GM12801 (cell line): ENCODE data around the gene POTEE.
"Not testable (repeated sequence)": the region's sequence is repeated elsewhere in the genome, so short reads cannot be mapped to it uniquely, and the experiment has no call there.

Source experiments
- TF ChIP-seq, protein P1 (sequence below): IDR thresholded peaks from one replicate; pipeline ENCODE4 v1.5.1; 2011; ENCODE audit warnings: control low read depth; ENCODE audit not compliant: insufficient read length; ENCODE audit errors: extremely low read depth

The POTEE gene

DNA sequence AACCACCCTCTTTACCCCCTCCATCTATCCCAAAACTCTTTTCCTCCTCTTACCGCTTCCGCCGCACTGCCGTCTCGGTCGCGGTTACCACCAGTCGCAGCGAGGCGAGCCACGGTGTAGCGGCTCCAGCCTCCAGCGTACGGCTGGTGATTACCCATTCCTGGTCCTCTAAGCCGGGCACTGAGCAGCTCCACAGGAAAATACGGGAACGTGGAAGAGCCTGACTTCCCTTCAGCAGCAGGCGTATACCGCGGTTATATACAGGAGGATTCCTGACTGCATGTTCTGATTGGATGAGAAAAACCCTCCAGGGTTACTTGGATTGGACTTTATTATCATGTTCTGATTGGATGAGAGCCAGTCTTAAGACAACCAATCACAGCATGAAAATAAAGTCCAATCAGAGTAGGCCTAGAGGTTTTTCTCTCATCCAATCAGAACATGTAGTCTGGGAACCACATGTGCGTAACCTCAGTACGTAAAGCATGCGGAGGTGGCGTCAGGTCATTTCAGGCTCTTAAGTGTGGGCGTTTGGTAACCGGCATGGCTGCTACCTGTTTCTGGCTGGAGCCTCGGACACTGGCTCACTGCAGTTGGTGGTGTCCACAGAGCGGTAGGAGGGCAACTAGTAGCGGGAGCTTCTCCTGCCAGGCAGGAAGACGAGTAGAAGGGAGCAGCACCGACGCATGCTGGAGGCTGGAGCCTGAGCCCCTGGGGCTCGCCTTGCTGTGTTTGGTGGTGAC lies at the start of gene POTEE:
TSS of gene POTEE (plus strand) at position 507 of the 743 bp plus-strand sequence. CDS start 8,867 bp downstream, outside the sequence.
- TF ChIP-seq, protein P1, sequence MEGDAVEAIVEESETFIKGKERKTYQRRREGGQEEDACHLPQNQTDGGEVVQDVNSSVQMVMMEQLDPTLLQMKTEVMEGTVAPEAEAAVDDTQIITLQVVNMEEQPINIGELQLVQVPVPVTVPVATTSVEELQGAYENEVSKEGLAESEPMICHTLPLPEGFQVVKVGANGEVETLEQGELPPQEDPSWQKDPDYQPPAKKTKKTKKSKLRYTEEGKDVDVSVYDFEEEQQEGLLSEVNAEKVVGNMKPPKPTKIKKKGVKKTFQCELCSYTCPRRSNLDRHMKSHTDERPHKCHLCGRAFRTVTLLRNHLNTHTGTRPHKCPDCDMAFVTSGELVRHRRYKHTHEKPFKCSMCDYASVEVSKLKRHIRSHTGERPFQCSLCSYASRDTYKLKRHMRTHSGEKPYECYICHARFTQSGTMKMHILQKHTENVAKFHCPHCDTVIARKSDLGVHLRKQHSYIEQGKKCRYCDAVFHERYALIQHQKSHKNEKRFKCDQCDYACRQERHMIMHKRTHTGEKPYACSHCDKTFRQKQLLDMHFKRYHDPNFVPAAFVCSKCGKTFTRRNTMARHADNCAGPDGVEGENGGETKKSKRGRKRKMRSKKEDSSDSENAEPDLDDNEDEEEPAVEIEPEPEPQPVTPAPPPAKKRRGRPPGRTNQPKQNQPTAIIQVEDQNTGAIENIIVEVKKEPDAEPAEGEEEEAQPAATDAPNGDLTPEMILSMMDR = not testable (repeated sequence)

DNA sequence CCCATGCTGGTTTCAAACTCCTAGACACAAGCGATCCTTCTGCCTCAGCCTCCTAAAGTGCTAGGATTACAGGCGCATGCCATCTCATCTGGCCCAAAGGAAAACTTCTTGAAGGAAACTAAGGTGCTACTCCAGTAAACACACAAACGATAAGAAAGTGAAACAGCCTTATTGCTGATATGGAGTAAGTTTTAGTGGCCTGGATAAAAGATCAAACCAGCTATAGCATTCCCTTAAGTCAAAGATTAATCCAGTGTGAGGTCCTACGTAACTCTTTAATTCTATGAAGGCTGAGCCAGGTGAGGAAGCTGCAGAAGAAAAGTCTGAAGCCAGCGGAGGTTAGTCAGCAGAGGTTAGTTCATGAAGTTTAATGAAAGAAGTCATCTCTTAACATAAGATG lies 40.8 kb upstream of the POTEE start:
- TF ChIP-seq, protein P1 = no peak

DNA sequence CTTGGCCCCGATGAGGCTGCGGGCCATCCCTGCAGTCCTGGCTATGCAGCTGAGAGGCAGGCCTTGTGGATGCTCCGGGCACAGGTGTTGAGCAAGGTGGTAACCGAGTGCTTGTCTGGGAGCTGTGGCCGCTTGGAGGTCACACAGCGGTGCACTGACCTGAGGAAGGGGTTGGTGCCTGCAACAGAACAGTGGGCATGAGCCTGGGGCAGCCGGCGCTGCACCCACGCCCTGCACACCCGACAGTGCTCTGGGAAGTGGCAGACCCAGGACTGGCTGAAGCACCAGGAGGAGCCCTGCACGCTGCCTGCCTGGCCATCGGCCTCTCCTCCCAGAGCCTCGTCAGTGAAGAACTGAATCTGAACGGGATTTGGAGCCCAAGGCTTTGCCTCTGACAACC lies 8.2 kb upstream of the POTEE start:
- TF ChIP-seq, protein P1 = no peak
